Body of pancreas (tissue), 4 donors: ENCODE results near the gene IGF1R. TPM values are rescaled to one million over a fixed set of nuclear protein-coding genes. Genes with fewer than 3 reads are reported as not detected.

ENCODE experiments used
- ATAC-seq: fragments of 150-250 bp; one replicate; pipeline ENCODE4 v1.9.1; 2016
- DNase-seq, 4 donors: peaks; one replicate each; pipeline ENCODE4 v3.0.0-alpha.2; 2019
- H3K27ac ChIP-seq, 4 donors: fragments of 200-600 bp; sonication (generic); 1 replicate in 3 of 4; 2 replicates in 1 of 4; pipeline versions ENCODE4 v1.5.1 to v1.6.1; 2016 to 2019; ENCODE audit warnings: mild to moderate bottlenecking in 1 of 4, mixed read lengths in 1 of 4, moderate library complexity in 1 of 4
- H3K27me3 ChIP-seq, 2 donors: fragments of 200-600 bp; sonication (generic); one replicate each; pipeline ENCODE4 v1.6.0; 2016; ENCODE audit warnings: mild to moderate bottlenecking in 1 of 2
- H3K36me3 ChIP-seq, 2 donors: fragments of 200-600 bp; sonication (generic); replicated peaks in 1 of 2; 2 replicates each; pipeline ENCODE4 v1.5.1; 2016; ENCODE audit warnings: low read depth in 2 of 2; ENCODE audit not compliant: insufficient read depth in 1 of 2
- H3K4me1 ChIP-seq: fragments of 200-600 bp; sonication (generic); one replicate; pipeline ENCODE4 v1.6.0; 2016
- H3K4me3 ChIP-seq, 2 donors: fragments of 200-600 bp; sonication (generic); 1 replicate in 1 of 2; 2 replicates in 1 of 2; pipeline ENCODE4 v1.5.1; 2016 to 2019
- H3K9me3 ChIP-seq, 3 donors: fragments of 200-600 bp; sonication (generic); 1 replicate in 2 of 3; 2 replicates in 1 of 3; pipeline ENCODE4 v1.5.1; 2016
- CTCF ChIP-seq, 7 experiments: fragments of 450-650 bp in 4 of 7; fragments of 200-600 bp in 3 of 7; sonication (generic) in 3 of 7; IDR thresholded peaks; one replicate each; pipeline ENCODE4 v1.5.1; 2016 to 2019; ENCODE audit warnings: antibody characterized with exemption in 7 of 7
- POLR2A ChIP-seq, 3 donors: fragments of 450-650 bp; IDR thresholded peaks; one replicate each; pipeline ENCODE4 v1.6.1; 2016; ENCODE audit warnings: antibody characterized with exemption in 3 of 3, mild to moderate bottlenecking in 2 of 3
- WGBS, 2 donors: methylation state at CpG; one replicate each; pipeline ENCODE4 v1.1.5; 2017; 5-methylcytosine and 5-hydroxymethylcytosine counted together
- intact Hi-C: fragments of 100-400 bp; cut with DNase I; formaldehyde crosslinking; loops from one replicate; pipeline ENCODE4 v1.15.1; 2023
- total RNA-seq, 2 donors: library from RNA; depleted of rRNA; stranded (reverse); fragments of >200 nt; gene quantifications; one replicate each; pipeline ENCODE4 v1.1.0, GENCODE V29; 2016

Gene IGF1R
- total RNA-seq, 2 donors from 2014 or later: 34.8 to 55.7 TPM

GRCh38 chr15:98842973-98843285, 194.6 kb downstream of the IGF1R start:
- Histone ChIP-seq H3K27me3 (no peaks in the 10 kb centered on the region), H3K27ac (no peak overlapping the region), H3K4me1 (peaks cover 38% of the 10 kb centered on the region), H3K9me3 (no peaks in the 10 kb centered on the region), H3K4me3 (no peak overlapping the region), H3K36me3 (no peaks in the 10 kb centered on the region)
- TF ChIP-seq CTCF (IDR thresholded peaks at IDR 0.05) (no peak), POLR2A (IDR thresholded peaks at IDR 0.05) (no peak)
- WGBS, 2 donors: 65 to 66% methylated on average over 4 of the region's 4 CpGs
- ATAC-seq (no peak), DNase-seq (no peak)
- intact Hi-C loops: loop anchor here (10.0 kb wide), 1 partner anchor 48 kb away; no protein-coding TSS in a partner anchor

- intact Hi-C loops: loop anchor here (10.0 kb wide), 1 partner anchor 49 kb away; no protein-coding TSS in a partner anchor
- no peak for DNase-seq
- Histone ChIP-seq H3K4me1 (peaks cover 38% of the 10 kb centered on the region), H3K4me3 (no peak overlapping the region), H3K27me3 (no peaks in the 10 kb centered on the region), H3K27ac (no peak overlapping the region), H3K9me3 (no peaks in the 10 kb centered on the region), H3K36me3 (no peaks in the 10 kb centered on the region)
- ATAC-seq: no peak
- WGBS, 2 donors: 20 to 21% methylated on average over 4 of the region's 4 CpGs
- TF ChIP-seq CTCF (IDR thresholded peaks at IDR 0.05) (no peak), POLR2A (IDR thresholded peaks at IDR 0.05) (no peak)
Observed at GRCh38 chr15:98843844-98844243, 195.5 kb downstream of the IGF1R start.

GRCh38 chr15:98844261-98844660, 195.9 kb downstream of the IGF1R start:
- H3K4me1 ChIP-seq: peaks cover 41% of the 10 kb centered on the region
- no peak for ATAC-seq
- H3K27ac ChIP-seq: no peak overlapping the region
- H3K9me3 ChIP-seq: no peaks in the 10 kb centered on the region
- TF ChIP-seq POLR2A (IDR thresholded peaks at IDR 0.05): no peak
- TF ChIP-seq CTCF (IDR thresholded peaks at IDR 0.05): no peak
- 21 to 32% methylated on average over 3 of the region's 3 CpGs for WGBS, 2 donors
- no peaks in the 10 kb centered on the region for H3K36me3 ChIP-seq
- H3K27me3 ChIP-seq: no peaks in the 10 kb centered on the region
- no peak for DNase-seq
- intact Hi-C loops: loop anchor here (10.0 kb wide), 1 partner anchor 49 kb away; no protein-coding TSS in a partner anchor
- H3K4me3 ChIP-seq: no peak overlapping the region

GRCh38 chr15:98845138-98845884, 197.0 kb downstream of the IGF1R start:
- DNase-seq (no peak), ATAC-seq (no peak)
- H3K27me3 ChIP-seq: no peaks in the 10 kb centered on the region
- H3K9me3 ChIP-seq: no peaks in the 10 kb centered on the region
- H3K4me3 ChIP-seq: no peak overlapping the region
- no peak overlapping the region for H3K27ac ChIP-seq
- intact Hi-C loops: loop anchor here (10.0 kb wide), 1 partner anchor 51 kb away; no protein-coding TSS in a partner anchor
- no peaks in the 10 kb centered on the region for H3K36me3 ChIP-seq
- no peak for TF ChIP-seq POLR2A (IDR thresholded peaks at IDR 0.05)
- no peak for TF ChIP-seq CTCF (IDR thresholded peaks at IDR 0.05)
- WGBS, 2 donors: 76 to 79% methylated on average over 5 to 6 of the region's 6 CpGs
- peaks cover 52% of the 10 kb centered on the region for H3K4me1 ChIP-seq
